ENCODE measurements around the gene MAP2K5.

Gene MAP2K5

GRCh38 chr15:67827562-67828277 is 285.2 kb downstream of the MAP2K5 start:
- no peak for DNase-seq

GRCh38 chr15:67828278-67828968 is 285.9 kb downstream of the MAP2K5 start:
- no peak for DNase-seq

GRCh38 chr15:67828969-67829646 is 286.6 kb downstream of the MAP2K5 start:
- DNase-seq = no peak

- DNase-seq = no peak
These were observed 287.4 kb downstream of the MAP2K5 start for GRCh38 chr15:67829647-67830504.

GRCh38 chr15:67831363-67831762 is 288.9 kb downstream of the MAP2K5 start:
- no peak for DNase-seq

GRCh38 chr15:67832031-67832551 is 289.6 kb downstream of the MAP2K5 start:
- DNase-seq = no peak

GRCh38 chr15:67832897-67833709 is 290.6 kb downstream of the MAP2K5 start:
- DNase-seq = no peak

- no peak for DNase-seq
These were observed 291.4 kb downstream of the MAP2K5 start for GRCh38 chr15:67833710-67834511.

GRCh38 chr15:67834581-67835296 is 292.2 kb downstream of the MAP2K5 start:
- no peak for DNase-seq

GRCh38 chr15:67835297-67836133 is 293.0 kb downstream of the MAP2K5 start:
- DNase-seq = no peak

GRCh38 chr15:67836134-67836455 is 293.6 kb downstream of the MAP2K5 start:
- DNase-seq = no peak

- no peak for DNase-seq
These were observed 294.0 kb downstream of the MAP2K5 start for GRCh38 chr15:67836477-67836876.

- DNase-seq = no peak
These were observed 294.5 kb downstream of the MAP2K5 start for GRCh38 chr15:67836955-67837354.

- DNase-seq = no peak
These were observed 296.4 kb downstream of the MAP2K5 start for GRCh38 chr15:67838789-67839332.

- no peak for DNase-seq
These were observed 297.0 kb downstream of the MAP2K5 start for GRCh38 chr15:67839499-67839928.

- peak; percentile 17 for DNase-seq
These were observed 297.6 kb downstream of the MAP2K5 start, which contains the start of gene RNU6-1 for GRCh38 chr15:67839929-67840748. Gene RNU6-1, minus strand, starts transcription at chr15:67840045.

- DNase-seq = no peak
These were observed 298.4 kb downstream of the MAP2K5 start for GRCh38 chr15:67840749-67841512.

GRCh38 chr15:67841513-67841762 is 298.9 kb downstream of the MAP2K5 start:
- no peak for DNase-seq
